ENCODE data around the gene FBXL19.

The FBXL19 gene

DNA sequence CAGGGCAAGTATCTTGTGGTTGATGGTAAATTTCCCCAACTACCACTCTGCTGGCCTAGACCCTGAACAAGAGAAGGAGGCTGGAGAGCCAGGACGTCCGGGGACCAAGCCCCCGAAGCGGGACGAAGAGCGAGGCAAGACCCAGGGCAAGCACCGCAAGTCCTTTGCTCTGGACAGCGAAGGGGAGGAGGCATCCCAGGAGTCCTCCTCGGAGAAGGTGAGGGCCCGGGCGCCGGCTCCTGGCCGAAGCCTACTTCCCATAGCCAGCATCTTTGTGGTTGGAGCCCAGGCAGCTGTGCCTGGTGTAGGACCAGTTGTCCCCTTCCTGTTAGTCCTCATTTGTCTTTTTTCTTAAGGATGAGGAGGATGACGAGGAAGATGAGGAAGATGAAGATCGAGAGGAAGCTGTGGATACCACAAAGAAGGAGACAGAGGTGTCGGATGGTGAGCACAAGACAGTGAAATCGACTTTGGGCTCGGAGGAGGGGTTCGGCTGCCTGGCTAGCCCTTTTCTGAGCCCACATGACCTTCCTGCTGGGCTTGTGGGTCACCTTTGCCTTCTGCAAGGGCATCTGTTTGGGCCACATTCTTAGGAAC lies 46.0 kb downstream of the FBXL19 start:
- no peak for DNase-seq

DNA sequence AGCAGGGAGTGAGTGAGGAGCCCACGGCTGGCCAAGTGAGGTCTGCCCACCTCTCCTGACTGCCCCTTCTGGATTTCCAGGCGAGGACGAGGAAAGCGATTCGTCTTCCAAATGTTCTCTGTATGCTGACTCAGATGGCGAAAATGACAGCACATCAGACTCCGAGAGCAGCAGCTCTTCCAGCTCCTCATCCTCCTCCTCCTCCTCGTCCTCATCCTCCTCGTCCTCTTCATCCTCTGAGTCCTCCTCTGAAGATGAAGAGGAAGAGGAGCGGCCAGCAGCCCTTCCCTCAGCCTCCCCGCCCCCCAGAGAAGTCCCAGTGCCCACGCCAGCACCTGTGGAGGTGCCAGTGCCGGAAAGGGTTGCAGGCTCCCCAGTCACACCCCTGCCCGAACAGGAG lies 47.9 kb downstream of the FBXL19 start:
- no peak for DNase-seq

DNA sequence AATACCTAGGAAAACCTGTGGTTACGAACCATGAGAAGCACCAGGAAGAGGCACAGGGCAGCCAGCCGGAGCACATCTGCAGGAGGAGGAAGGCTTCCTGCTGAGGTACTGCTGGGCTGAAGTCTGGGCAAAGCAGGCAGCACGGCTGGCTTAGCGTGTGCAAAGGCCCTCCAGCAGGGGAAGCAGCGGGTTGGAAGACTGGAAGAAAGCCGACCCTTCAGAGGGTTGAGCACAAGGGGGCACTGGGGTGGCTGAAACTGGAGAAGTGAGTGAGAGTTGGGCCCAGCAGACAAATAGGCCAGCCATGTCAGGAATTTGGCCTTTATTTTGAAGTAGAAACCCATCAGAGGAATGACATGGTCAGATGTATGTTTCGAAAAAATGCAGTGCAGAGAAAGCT lies 49.5 kb downstream of the FBXL19 start:
- DNase-seq: no peak

DNA sequence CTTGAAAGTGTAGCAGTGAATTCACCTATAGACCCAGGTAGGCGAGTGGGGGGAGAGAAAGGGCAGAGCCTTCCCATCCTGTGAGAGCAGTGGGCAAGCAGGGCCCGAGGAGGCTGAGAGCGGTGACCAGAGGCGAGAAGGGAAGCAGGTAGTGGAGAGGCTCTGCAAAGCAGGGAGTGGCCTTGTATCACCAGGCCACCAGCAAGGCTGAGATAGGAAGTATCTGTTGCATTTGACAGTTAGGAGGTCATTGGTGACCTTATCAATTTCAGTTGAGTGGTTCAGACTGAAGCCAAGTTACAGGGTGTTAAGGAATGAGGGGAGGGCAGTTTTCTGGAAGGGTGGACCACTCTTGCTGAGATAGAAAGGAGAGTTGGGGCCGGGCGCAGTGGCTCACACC lies 51.0 kb downstream of the FBXL19 start:
- DNase-seq: no peak

DNA sequence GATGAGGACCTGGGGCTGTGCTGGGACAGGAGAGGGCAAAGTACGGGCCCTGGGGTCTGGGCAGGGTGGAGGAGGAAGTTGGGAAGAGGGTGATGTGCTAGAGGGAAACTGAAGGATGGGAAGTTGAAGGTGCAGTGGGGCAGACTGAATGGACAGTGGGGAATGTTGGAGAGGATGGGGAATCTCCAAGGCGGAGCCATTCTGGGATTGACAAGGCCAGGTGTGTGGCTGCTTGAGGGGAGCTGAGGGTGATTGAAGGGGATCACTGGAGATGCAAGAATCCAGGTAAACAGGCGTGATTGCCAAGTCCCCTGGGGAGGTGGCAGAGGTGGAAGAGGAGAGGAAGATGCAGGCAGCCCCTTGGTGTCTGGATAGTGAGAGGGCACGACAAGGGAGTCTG lies 53.1 kb downstream of the FBXL19 start:
- no peak for DNase-seq

DNA sequence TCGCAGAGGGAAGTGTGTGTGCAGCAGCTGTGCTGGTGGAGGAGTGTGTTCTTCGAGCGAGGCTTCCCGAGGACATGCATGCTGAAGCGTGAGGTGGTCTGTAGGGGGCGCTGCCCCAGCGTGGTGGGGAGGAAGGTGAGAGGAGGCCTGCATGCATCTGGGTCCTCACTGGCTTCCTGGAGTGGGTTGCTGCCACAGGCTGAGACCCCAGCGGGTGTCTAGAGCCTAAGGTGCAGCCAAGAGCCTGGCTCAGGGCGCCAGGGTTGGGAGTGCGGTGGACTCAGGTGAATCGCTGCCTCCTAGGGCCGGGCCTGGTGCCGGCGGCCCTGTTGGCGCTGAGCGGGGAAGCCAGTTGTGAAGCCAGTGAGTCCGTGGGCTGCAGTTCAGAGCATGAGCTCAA lies 54.1 kb downstream of the FBXL19 start:
- no peak for DNase-seq

DNA sequence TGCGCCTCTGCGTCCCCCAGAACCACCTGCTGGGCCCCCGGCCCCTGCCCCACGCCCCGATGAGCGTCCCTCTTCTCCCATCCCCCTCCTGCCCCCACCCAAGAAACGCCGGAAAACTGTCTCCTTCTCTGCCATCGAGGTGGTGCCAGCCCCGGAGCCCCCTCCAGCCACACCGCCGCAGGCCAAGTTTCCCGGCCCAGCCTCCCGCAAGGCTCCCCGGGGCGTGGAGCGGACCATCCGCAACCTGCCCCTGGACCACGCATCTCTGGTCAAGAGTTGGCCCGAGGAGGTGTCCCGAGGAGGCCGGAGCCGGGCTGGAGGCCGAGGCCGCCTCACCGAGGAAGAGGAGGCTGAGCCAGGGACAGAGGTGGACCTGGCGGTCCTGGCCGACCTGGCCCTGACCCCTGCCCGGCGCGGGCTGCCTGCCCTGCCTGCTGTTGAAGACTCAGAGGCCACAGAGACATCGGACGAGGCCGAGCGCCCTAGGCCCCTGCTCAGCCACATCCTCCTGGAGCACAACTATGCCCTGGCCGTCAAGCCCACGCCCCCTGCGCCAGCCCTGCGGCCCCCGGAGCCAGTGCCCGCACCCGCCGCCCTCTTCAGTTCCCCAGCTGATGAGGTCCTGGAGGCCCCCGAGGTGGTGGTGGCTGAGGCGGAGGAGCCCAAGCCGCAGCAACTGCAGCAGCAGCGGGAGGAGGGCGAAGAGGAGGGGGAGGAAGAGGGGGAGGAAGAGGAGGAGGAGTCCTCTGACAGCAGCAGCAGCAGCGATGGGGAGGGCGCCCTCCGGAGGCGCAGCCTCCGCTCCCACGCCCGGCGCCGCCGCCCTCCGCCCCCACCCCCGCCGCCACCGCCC lies 56.0 kb downstream of the FBXL19 start:
- no peak for DNase-seq

DNA sequence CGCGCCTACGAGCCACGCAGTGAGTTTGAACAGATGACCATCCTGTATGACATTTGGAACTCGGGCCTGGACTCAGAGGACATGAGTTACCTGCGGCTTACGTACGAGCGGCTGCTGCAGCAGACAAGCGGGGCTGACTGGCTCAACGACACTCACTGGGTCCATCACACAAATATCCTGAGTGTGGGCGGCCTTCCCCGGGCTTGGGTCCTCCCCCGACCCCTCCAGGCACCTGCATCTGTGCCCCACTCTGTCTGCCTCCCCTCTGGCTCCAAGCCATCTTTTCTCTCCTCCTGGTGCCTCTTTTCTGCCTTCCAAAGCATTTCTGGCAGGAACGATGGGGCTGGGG lies 56.6 kb downstream of the FBXL19 start:
- DNase-seq: no peak

DNA sequence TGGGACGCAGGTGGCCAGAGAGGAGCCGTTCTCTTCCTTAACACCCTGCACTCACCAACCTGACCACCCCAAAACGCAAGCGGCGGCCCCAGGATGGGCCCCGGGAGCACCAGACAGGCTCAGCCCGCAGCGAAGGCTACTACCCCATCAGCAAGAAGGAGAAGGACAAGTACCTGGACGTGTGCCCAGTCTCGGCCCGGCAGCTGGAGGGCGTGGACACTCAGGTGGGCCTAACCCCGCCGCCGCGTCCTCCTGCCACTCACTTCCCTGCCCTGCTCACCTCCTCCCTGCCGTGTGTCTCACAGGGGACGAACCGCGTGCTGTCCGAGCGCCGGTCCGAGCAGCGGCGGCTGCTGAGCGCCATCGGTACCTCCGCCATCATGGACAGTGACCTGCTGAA lies 57.1 kb downstream of the FBXL19 start:
- DNase-seq: no peak

DNA sequence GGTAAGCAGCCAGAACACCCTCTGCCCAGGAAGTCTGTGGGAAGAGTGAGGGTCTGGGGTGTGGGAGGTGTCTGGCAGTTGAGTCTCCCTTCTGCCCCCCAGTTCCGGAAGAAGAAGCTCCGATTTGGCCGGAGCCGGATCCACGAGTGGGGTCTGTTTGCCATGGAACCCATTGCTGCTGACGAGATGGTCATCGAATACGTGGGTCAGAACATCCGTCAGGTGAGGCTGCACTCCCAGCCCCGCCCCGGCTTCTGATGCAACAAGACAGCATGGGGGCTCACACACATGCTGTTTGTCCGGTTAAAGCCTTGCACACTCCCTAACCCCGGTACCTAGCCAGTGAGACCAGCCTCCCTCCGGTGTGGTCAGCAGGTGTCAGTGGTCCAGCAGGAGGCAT lies 57.6 kb downstream of the FBXL19 start:
- no peak for DNase-seq

DNA sequence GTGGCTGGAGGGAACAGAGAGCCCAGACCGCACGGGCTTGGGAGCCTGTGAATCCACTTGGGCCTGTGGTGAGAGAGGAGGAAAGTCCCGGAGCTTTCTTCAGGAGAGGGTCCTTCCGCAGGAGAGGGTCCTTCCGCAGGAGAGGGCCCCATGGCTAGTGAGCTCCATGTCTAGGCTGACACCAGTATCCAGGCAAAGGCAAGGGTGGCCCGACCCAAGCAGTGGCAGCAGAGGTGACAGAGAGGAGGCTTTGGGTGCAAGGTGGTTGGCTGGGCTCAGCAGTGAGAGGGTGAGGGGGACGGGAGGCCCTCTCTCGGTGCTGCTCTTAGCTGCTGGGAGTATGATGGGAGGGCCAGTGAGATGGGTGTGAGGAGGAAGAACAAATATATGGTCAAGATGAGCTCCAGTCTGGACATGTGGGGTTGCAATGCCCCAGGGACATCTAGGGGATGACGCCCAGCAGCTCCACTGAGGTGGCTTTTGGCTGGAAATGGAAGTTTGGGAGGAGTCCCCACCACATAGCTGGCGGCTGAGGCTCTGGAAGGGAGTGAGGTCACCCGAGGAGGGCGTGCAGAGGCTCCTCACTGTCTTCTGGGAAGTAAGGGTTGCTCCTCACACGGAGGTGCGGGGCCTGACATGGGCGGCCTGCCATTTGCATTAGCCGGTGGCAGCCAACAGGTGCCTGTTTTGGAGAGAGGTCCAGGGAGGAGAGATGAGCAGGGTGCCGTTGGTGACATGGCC lies 59.3 kb downstream of the FBXL19 start:
- no peak for DNase-seq

DNA sequence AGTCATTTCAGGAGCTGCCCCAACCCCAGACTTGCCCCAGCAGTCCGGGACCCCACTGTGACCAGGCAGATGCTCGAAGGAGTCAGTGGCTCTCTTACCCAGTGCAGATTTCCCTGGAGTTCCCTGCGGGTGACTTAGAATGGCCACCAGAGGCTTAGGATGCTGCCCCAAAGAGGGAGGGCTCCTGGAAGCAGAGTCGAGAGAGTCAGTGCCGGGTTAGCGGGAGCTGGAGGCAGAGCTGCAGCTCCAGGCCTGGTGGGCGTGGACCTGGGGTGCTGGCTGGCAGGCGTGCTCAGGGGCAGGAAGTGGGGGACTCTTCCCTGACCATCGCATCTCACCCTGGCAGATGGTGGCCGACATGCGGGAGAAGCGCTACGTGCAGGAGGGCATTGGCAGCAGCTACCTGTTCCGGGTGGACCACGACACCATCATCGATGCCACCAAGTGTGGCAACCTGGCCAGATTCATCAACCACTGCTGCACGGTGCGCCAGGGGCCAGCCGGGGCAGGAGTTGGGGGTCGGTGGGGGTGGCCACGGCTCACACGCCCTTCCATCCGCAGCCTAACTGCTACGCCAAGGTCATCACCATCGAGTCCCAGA lies 60.0 kb downstream of the FBXL19 start:
- DNase-seq: no peak

DNA sequence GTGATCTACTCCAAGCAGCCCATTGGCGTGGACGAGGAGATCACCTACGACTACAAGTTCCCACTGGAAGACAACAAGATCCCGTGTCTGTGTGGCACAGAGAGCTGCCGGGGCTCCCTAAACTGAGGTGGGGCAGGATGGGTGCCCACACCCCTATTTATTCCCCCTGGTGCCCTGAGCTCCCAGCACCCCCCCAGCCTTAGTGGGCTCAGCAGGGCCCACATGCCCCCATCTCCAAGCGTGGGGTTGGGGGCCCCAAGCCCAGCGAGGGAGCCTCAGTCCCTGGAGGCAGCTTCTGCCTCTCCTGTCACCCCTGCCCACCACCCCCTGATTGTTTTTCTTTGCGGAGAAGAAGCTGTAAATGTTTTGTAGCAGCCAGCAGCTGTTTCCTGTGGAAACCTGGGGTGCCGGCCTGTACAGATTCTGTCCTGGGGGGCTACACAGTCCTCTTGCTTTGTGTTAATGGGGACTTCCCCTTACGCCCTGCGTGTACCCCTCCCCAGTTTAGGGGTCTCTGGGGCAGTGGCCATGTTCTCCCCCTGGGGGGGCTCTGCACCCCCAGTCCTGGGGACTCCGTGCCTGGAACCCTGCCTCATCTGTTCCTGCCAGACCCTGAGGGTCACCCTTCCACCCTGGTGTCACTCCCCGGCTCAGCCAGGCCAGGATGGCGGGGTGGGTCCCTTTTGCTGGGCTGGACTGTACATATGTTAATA lies 60.7 kb downstream of the FBXL19 start:
- no peak for DNase-seq

DNA sequence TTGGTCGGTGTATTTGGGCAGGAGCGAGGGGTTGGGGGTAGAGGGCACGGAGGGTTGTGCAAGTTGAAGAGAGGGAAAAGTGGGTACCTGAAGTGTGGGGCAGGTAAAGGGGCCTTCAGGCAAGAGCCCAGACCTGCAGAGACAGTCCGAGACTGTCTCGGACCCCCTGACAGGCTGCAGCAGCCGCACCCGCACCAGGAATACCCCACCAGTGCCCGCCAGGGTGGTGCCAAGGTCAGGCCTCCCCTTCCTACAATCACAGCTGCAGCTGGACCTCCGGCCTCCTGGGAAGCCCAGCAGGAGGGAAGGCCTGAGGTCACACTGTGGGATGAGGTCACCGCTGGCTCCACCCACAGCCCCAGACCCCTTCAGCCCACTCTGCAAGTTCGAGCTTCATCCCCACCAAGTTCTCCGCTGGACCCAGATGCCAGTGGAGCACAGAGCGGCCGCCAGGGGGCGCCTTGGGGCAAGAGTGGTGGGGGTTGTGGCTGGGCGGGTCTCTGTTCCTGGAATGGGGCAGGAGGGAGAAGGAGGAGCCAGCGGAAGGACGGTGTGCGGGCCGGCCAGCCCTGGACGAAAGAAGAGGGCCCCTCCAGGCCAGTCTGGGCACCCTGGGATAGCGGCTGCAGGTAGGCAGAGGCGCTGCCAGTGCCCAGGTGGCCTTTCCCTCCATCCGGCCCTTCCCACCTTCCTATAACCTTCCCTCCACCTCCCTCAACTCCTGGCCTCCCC lies 61.5 kb downstream of the FBXL19 start, which contains the start of gene HSD3B7:
Gene HSD3B7 (plus strand): TSS at position 539 of the 732 bp plus-strand sequence. CDS start 452 bp downstream, outside the sequence.
- peak; percentile 43 for DNase-seq

DNA sequence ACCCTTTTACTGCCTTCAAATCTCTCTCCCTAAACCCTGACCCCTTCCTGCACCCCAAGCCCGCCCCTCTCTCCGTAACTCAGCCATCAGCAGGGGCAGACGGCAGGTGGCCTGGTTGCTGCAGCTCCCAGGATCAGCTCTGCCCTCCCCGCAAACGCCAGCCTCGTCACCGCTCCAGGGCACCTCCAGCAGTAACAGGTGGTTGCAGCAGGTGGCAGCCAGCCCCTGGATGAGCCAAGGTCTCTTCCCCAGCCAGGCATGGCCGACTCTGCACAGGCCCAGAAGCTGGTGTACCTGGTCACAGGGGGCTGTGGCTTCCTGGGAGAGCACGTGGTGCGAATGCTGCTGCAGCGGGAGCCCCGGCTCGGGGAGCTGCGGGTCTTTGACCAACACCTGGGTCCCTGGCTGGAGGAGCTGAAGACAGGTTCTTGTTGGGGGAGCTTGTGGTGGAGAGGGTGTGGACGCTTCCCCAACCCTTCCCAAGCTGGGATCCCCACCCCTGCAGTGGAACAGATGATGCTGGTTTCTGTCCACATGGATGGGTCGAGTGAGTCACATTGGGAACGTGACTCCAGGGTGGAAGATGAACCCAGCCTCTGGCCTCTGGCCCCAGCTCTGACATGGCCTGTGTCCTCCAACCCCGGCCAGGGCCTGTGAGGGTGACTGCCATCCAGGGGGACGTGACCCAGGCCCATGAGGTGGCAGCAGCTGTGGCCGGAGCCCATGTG lies 62.2 kb downstream of the FBXL19 start:
- DNase-seq: peak; percentile 70

DNA sequence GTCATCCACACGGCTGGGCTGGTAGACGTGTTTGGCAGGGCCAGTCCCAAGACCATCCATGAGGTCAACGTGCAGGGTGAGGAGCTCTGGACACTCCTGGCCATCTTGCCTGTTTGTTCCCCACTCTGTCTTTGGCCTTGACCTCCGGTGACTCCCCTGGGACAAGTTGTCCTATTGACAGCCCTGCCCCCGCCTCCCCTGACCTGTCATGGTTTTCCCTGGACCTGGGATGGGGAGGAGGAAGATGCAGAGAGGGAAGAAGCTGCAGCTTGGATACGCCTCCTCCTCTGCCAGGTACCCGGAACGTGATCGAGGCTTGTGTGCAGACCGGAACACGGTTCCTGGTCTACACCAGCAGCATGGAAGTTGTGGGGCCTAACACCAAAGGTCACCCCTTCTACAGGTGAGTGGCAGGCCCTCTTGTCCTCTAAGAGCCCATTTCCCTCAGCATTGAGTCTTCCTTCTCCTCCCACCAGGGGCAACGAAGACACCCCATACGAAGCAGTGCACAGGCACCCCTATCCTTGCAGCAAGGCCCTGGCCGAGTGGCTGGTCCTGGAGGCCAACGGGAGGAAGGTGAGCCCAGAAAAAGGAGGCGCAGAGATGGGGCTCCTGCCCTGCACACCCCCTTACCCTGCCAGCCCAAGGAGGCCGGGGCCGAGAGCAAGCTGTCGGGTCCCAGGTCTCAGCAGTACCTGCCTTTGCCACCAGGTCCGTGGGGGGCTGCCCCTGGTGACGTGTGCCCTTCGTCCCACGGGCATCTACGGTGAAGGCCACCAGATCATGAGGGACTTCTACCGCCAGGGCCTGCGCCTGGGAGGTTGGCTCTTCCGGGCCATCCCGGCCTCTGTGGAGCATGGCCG lies 63.0 kb downstream of the FBXL19 start:
- no peak for DNase-seq

DNA sequence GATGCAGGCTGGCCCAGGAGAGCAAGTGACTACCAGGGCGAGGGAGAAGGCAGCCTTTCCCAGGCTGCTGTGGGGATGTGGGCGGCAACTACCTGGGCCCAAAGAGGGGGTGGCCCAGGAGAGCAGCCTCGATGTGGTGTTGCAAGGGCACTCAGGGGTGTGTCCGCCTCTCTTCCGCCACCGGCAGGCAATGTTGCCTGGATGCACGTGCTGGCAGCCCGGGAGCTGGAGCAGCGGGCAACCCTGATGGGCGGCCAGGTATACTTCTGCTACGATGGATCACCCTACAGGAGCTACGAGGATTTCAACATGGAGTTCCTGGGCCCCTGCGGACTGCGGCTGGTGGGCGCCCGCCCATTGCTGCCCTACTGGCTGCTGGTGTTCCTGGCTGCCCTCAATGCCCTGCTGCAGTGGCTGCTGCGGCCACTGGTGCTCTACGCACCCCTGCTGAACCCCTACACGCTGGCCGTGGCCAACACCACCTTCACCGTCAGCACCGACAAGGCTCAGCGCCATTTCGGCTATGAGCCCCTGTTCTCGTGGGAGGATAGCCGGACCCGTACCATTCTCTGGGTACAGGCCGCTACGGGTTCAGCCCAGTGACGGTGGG lies 64.3 kb downstream of the FBXL19 start:
- DNase-seq: no peak

DNA sequence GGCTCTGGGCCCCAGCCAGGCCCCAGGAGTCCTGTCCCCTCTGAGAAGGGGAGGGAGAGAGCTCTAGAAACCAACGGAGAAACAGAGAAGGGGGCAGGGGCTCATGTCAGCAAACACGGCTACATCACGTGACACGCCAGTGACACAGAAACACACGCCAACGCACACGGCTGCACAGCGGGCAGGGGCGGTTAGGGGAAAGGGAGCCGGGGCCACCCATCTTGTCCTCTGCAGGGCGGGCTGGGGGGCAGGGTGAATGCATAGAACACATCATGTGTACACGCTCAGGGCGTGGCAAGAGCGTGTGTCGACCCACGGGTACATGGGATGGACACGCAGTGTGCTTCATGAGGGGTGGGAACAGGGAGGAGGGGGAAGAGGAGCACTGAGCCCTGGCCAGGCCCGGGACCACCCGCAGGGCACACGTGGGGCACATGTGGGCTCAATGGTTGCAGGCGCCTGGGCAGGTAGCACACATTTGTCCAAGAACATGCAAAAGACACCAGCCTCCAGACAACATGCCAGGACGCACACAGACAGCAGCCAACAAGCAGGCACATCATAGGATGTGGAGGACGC lies 66.2 kb downstream of the FBXL19 start:
- DNase-seq: no peak

DNA sequence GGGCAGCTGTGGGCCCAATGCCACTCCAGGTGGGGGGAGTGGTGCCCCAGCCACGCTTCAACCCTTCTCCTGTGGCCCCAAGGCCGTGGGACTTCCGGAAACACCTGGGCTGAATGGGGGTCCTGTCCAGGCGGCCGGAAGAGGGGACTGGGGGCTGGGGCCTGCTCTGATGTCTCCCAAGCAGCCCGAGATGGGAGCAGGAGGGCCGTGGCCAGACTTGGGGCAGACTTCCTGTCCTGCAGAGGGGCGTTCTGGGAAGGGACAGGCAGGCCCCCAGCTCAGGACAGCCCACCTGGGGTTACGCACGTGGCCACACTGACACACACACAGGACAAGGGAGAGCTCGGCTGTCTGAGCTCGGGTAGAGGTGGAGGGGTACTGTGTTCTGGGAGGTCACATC lies 66.7 kb downstream of the FBXL19 start:
- DNase-seq: no peak

DNA sequence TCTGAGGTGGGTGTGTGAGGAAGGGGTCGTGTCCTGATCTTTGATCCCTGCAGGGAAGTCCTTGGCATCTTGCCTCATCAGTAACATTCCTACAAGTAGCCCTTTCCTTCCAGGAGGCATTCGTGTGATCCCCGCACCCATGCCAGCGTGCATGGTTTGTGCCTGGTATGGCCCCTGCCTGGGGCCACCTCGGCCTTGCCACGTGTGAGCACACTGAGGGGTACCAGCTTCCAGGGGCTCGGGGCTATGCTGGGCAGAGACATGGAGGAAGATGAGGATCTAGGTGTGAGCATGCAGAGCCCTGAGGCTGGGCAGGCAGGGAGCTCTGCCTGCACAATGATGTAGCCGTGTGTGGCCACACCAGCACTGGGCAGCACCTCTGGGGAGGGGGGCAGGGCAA lies 67.7 kb downstream of the FBXL19 start:
- DNase-seq: no peak

Measured in DMS153 (cell line).